ENCODE data around the gene LYST. TPM values are rescaled to one million over a fixed set of nuclear protein-coding genes. Genes with fewer than 3 reads are reported as not detected.

LYST gene
- total and polyA plus RNA-seq, 2 of the 8 experiments (the other 6 are each of a cell fraction or from before 2014, with no cell fraction given), result 0.29 to 0.58 TPM

DNA sequence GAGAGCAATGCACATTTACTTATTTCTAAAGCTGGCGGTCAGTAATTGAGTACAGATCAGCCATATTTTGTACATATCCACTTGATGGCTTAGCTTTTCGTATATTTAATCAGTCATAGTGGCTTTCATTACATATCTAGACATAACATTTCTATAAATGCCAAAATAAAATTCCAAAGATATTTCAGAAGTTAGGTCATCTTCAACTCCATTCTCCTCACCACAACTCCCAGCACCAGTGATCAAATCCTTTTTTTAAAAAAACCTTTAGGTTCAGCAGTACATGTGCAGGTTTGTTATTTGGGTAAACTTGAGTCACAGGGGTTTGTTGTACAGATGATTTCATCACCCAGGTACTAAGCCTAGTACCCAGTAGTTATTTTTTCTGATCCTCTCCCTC is 163.2 kb downstream of the LYST start:
- 90% methylated on average over 2 of the region's 2 CpGs; no CpG with 5 or more reads in 1 of the 2 experiments for WGBS, 2 experiments (ENCODE audit: extremely low coverage in 1 of 2, insufficient coverage in 1 of 2, insufficient read length in 1 of 2, insufficient replicate concordance in 2 of 2, low coverage in 1 of 2, low lambda C conversion rate in 2 of 2, missing lambda C conversion rate in 1 of 2)
- DNase-seq (ENCODE audit: low read depth in 1 of 2, low spot score in 2 of 2) (no peak), FAIRE-seq (no peak)
- Histone ChIP-seq H3K4me3 (ENCODE audit: extremely low read depth in 1 of 4, insufficient read depth in 2 of 4, low read depth in 3 of 4, low read length in 4 of 4) (no peak overlapping the region), H2BK5ac (ENCODE audit: low read depth, low read length) (no peak overlapping the region), H3K56ac (replicated peaks; ENCODE audit: insufficient read length, low read depth, low read length) (no peak overlapping the region), H3K27me3 (replicated peaks in 1 of 4; ENCODE audit: control insufficient read depth in 3 of 4, extremely low read depth in 1 of 4, insufficient read depth in 3 of 4, low read length in 3 of 4) (peaks cover 0 to under 1% (median 0%) of the 10 kb centered on the region in 4 experiments; a peak in 1 of 7 replicates), H3K9me3 (ENCODE audit: insufficient read depth in 2 of 2, low read depth in 1 of 2, low read length in 1 of 2) (no peaks in the 10 kb centered on the region), H2BK120ac (replicated peaks; ENCODE audit: low read depth, low read length) (no peak overlapping the region), H3K79me2 (ENCODE audit: control insufficient read depth in 1 of 2, insufficient read depth in 2 of 2, low read length in 2 of 2) (no peaks in the 10 kb centered on the region), H3K9ac (replicated peaks in 1 of 4; ENCODE audit: extremely low read depth in 1 of 4, low read depth in 3 of 4, low read length in 3 of 4) (no peak overlapping the region), H3K23me2 (ENCODE audit: low read depth, low read length) (no peaks in the 10 kb centered on the region; the same call in 1 of the 2 replicates), H3K4me2 (ENCODE audit: insufficient read depth in 1 of 2, low read depth in 2 of 2, low read length in 2 of 2) (no peak overlapping the region), H4K91ac (replicated peaks; ENCODE audit: insufficient read length, low read length) (no peak overlapping the region), H3K18ac (ENCODE audit: extremely low read depth, low read length) (no peak overlapping the region), H4K20me1 (replicated peaks in 1 of 2; ENCODE audit: control insufficient read depth in 1 of 2, insufficient read depth in 2 of 2, low read length in 2 of 2) (no peaks in the 10 kb centered on the region), H2AFZ (ENCODE audit: low read length) (no peak overlapping the region), H3K4ac (replicated peaks; ENCODE audit: insufficient read length, low read depth, low read length) (no peak overlapping the region), H4K5ac (ENCODE audit: insufficient read length, low read depth, low read length) (no peak overlapping the region), H4K8ac (ENCODE audit: extremely low read depth, insufficient read depth, low read length) (no peak overlapping the region), H2BK15ac (ENCODE audit: low read length) (no peak overlapping the region), H3K27ac (ENCODE audit: low read depth, low read length) (no peak overlapping the region), H2AK5ac (ENCODE audit: low read depth, low read length) (no peak overlapping the region), H3K23ac (ENCODE audit: insufficient read length) (no peak overlapping the region), H3K79me1 (ENCODE audit: low read depth, low read length) (no peaks in the 10 kb centered on the region), H2BK20ac (ENCODE audit: low read length) (no peak overlapping the region), H3K4me1 (replicated peaks in 1 of 4; ENCODE audit: control insufficient read depth in 3 of 4, insufficient read depth in 4 of 4, low read length in 3 of 4) (peaks cover 0 to 8% (median 1%) of the 10 kb centered on the region in 4 experiments; a peak in 3 of 7 replicates), H2BK12ac (ENCODE audit: low read depth, low read length) (no peak overlapping the region), H3K36me3 (ENCODE audit: control insufficient read depth in 2 of 4, insufficient read depth in 4 of 4, low read length in 3 of 4) (no peaks in the 10 kb centered on the region), H3K14ac (ENCODE audit: insufficient read length) (no peak overlapping the region)
- ChIA-PET CTCF (ENCODE audit: partially characterized antibody) (interaction anchor here (0.6 to 1.7 kb wide), 5 partner anchors 11 to 175 kb away, joined by 3 to 9 read pairs (median 3); no protein-coding TSS in a partner anchor), POLR2A (ENCODE audit: partially characterized antibody) (no interaction called here)
- no peak for TF ChIP-seq BACH1 (IDR thresholded peaks at IDR 0.05; ENCODE audit: low read length)
- no peak for TF ChIP-seq TBP (IDR thresholded peaks at IDR 0.05; ENCODE audit: low read depth, low read length)
- no peak for TF ChIP-seq SRF (IDR thresholded peaks at IDR 0.05; ENCODE audit: low read depth, low read length)
- no peak for TF ChIP-seq YY1 (IDR thresholded peaks at IDR 0.05; ENCODE audit: low read depth, low read length)
- no peak for TF ChIP-seq SUZ12 (IDR thresholded peaks at IDR 0.05; ENCODE audit: low read length)
- no peak for TF ChIP-seq RNF2 (IDR thresholded peaks at IDR 0.05; ENCODE audit: borderline replicate concordance, low read depth, low read length, missing control alignments, poor library complexity, severe bottlenecking)
- no peak for TF ChIP-seq CEBPB (IDR thresholded peaks at IDR 0.05; ENCODE audit: low read depth, low read length)
- TF ChIP-seq TEAD4 (IDR thresholded peaks at IDR 0.05; ENCODE audit: low read depth, low read length), result no peak
- TF ChIP-seq, protein P1, sequence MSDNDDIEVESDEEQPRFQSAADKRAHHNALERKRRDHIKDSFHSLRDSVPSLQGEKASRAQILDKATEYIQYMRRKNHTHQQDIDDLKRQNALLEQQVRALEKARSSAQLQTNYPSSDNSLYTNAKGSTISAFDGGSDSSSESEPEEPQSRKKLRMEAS (IDR thresholded peaks at IDR 0.05), result no peak
- TF ChIP-seq, protein P2, sequence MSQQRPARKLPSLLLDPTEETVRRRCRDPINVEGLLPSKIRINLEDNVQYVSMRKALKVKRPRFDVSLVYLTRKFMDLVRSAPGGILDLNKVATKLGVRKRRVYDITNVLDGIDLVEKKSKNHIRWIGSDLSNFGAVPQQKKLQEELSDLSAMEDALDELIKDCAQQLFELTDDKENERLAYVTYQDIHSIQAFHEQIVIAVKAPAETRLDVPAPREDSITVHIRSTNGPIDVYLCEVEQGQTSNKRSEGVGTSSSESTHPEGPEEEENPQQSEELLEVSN (IDR thresholded peaks at IDR 0.05), result no peak

Measured in H1 (cell line).